ACC112 (cell line): Measurements from ENCODE around the gene UBA3.
A peak's percentile ranks its signal among the peaks of the same experiment; 100 is the strongest.

ENCODE experiments used
- H2AFZ ChIP-seq: fragments of 200-600 bp; sonication (generic); one replicate; pipeline ENCODE4 v1.6.0; 2017; ENCODE audit warnings: antibody characterized with exemption, low read length; ENCODE audit not compliant: unreplicated experiment
- H3K27ac ChIP-seq: fragments of 200-600 bp; sonication (generic); 2 replicates; pipeline ENCODE4 v1.5.1; 2014; ENCODE audit warnings: low read depth, mild to moderate bottlenecking, antibody characterized with exemption, low read length, moderate library complexity
- H3K27me3 ChIP-seq: fragments of 200-600 bp; sonication (generic); 2 replicates; pipeline ENCODE4 v1.6.1; 2014; ENCODE audit warnings: mild to moderate bottlenecking, antibody characterized with exemption, low read length, moderate library complexity, mixed read lengths; ENCODE audit not compliant: insufficient read depth
- H3K36me3 ChIP-seq: fragments of 200-600 bp; sonication (generic); 2 replicates; pipeline ENCODE4 v1.6.1; 2016; ENCODE audit warnings: mild to moderate bottlenecking, antibody characterized with exemption, low read length, moderate library complexity, mixed read lengths; ENCODE audit not compliant: insufficient read depth
- H3K4me1 ChIP-seq: fragments of 200-600 bp; sonication (generic); one replicate; pipeline ENCODE4 v1.6.1; 2016; ENCODE audit warnings: low read length, mixed read lengths; ENCODE audit not compliant: insufficient read depth, unreplicated experiment, control insufficient read depth
- H3K4me3 ChIP-seq: fragments of 200-600 bp; sonication (generic); 2 replicates; pipeline ENCODE4 v1.5.1; 2014; ENCODE audit warnings: mild to moderate bottlenecking, low read depth, low read length
- H3K79me2 ChIP-seq: fragments of 200-600 bp; sonication (generic); one replicate; pipeline ENCODE4 v1.6.0; 2016; ENCODE audit warnings: low read length; ENCODE audit not compliant: control insufficient read depth, unreplicated experiment, insufficient read depth

Gene UBA3

GRCh38 chr3:69102384-69102783 is 22.2 kb upstream of the UBA3 start:
- Histone ChIP-seq H3K4me3 (no peak overlapping the region), H3K27ac (no peak overlapping the region), H2AFZ (no peak overlapping the region), H3K4me1 (peaks cover 32% of the 10 kb centered on the region), H3K27me3 (no peaks in the 10 kb centered on the region), H3K79me2 (peaks cover 44% of the 10 kb centered on the region), H3K36me3 (peaks cover 36% of the 10 kb centered on the region)

GRCh38 chr3:69099576-69099975 is 19.4 kb upstream of the UBA3 start:
- Histone ChIP-seq H3K36me3 (peaks cover 27% of the 10 kb centered on the region), H3K27me3 (no peaks in the 10 kb centered on the region), H2AFZ (no peak overlapping the region), H3K27ac (no peak overlapping the region), H3K4me3 (no peak overlapping the region), H3K79me2 (peaks cover 67% of the 10 kb centered on the region), H3K4me1 (peaks cover 11% of the 10 kb centered on the region)

- H3K27ac ChIP-seq: no peak overlapping the region
- peaks cover 20% of the 10 kb centered on the region for H3K4me1 ChIP-seq
- peaks cover 10% of the 10 kb centered on the region for H3K36me3 ChIP-seq
- H2AFZ ChIP-seq: no peak overlapping the region
- no peak overlapping the region for H3K4me3 ChIP-seq
- H3K79me2 ChIP-seq: peaks cover 80% of the 10 kb centered on the region
- no peaks in the 10 kb centered on the region for H3K27me3 ChIP-seq
These were observed 17.4 kb upstream of the UBA3 start for GRCh38 chr3:69097407-69098086.

- H3K27ac ChIP-seq: no peak overlapping the region
- H3K27me3 ChIP-seq: no peaks in the 10 kb centered on the region
- no peak overlapping the region for H3K4me3 ChIP-seq
- peaks cover 82% of the 10 kb centered on the region for H3K79me2 ChIP-seq
- H3K36me3 ChIP-seq: peaks cover 3% of the 10 kb centered on the region; the same call in 1 of the 2 replicates
- peaks cover 33% of the 10 kb centered on the region for H3K4me1 ChIP-seq
- no peak overlapping the region for H2AFZ ChIP-seq
These were observed 16.1 kb upstream of the UBA3 start for GRCh38 chr3:69096299-69096698.

- Histone ChIP-seq H3K36me3 (peaks cover 3% of the 10 kb centered on the region; the same call in 1 of the 2 replicates), H2AFZ (no peak overlapping the region), H3K4me1 (peaks cover 35% of the 10 kb centered on the region), H3K27me3 (no peaks in the 10 kb centered on the region), H3K4me3 (no peak overlapping the region), H3K79me2 (peaks cover 82% of the 10 kb centered on the region), H3K27ac (no peak overlapping the region)
These were observed 15.5 kb upstream of the UBA3 start for GRCh38 chr3:69095636-69096035.

- peaks cover 3% of the 10 kb centered on the region; the same call in 1 of the 2 replicates for H3K36me3 ChIP-seq
- H3K27ac ChIP-seq: peak overlapping the region; percentile 48
- peaks cover 45% of the 10 kb centered on the region for H3K4me1 ChIP-seq
- no peak overlapping the region for H2AFZ ChIP-seq
- peak overlapping the region; percentile 14; the same call in 1 of the 2 replicates for H3K4me3 ChIP-seq
- H3K27me3 ChIP-seq: no peaks in the 10 kb centered on the region
- H3K79me2 ChIP-seq: peaks cover 84% of the 10 kb centered on the region
These were observed 14.5 kb upstream of the UBA3 start for GRCh38 chr3:69094467-69095205.

- Histone ChIP-seq H3K27ac (0 out of 2 replicates have a peak overlapping the region, but pooled peaks have one; percentile 9), H3K36me3 (peaks cover 10% of the 10 kb centered on the region), H3K4me1 (peaks cover 69% of the 10 kb centered on the region), H3K27me3 (no peaks in the 10 kb centered on the region), H3K4me3 (no peak overlapping the region), H2AFZ (no peak overlapping the region), H3K79me2 (peaks cover 91% of the 10 kb centered on the region)
These were observed 11.9 kb upstream of the UBA3 start for GRCh38 chr3:69092030-69092516.

- H3K79me2 ChIP-seq: peaks cover 88% of the 10 kb centered on the region
- H3K27ac ChIP-seq: no peak overlapping the region
- no peaks in the 10 kb centered on the region for H3K27me3 ChIP-seq
- H3K36me3 ChIP-seq: peaks cover 10% of the 10 kb centered on the region; the same call in 1 of the 2 replicates
- peaks cover 71% of the 10 kb centered on the region for H3K4me1 ChIP-seq
- H3K4me3 ChIP-seq: no peak overlapping the region
- H2AFZ ChIP-seq: no peak overlapping the region
These were observed 11.3 kb upstream of the UBA3 start for GRCh38 chr3:69091389-69092029.

GRCh38 chr3:69090021-69090420 is 9.9 kb upstream of the UBA3 start:
- Histone ChIP-seq H3K4me1 (peaks cover 71% of the 10 kb centered on the region), H3K27me3 (no peaks in the 10 kb centered on the region), H2AFZ (no peak overlapping the region), H3K36me3 (peaks cover 10% of the 10 kb centered on the region; the same call in 1 of the 2 replicates), H3K79me2 (peaks cover 92% of the 10 kb centered on the region), H3K4me3 (peak overlapping the region; percentile 49), H3K27ac (peak overlapping the region; percentile 64)

- Histone ChIP-seq H2AFZ (no peak overlapping the region), H3K27me3 (no peaks in the 10 kb centered on the region), H3K36me3 (peaks cover 10% of the 10 kb centered on the region; the same call in 1 of the 2 replicates), H3K79me2 (peaks cover 74% of the 10 kb centered on the region), H3K4me3 (peak overlapping the region; percentile 95), H3K4me1 (peaks cover 65% of the 10 kb centered on the region), H3K27ac (peak overlapping the region; percentile 94)
These were observed 7.9 kb upstream of the UBA3 start for GRCh38 chr3:69088063-69088462.
